GM06990 (cell line): ENCODE results near the gene PLB1.

Source experiments
- DNase-seq: peaks from one replicate; pipeline ENCODE4 v3.0.0-alpha.2; 2011; ENCODE audit not compliant: insufficient read length; ENCODE audit errors: extremely low read depth
- H3K27me3 ChIP-seq: replicated peaks from 2 replicates; pipeline ENCODE4 v1.6.0; 2011; ENCODE audit warnings: low read length; ENCODE audit not compliant: control insufficient read depth, insufficient read depth
- H3K36me3 ChIP-seq: 2 replicates; pipeline ENCODE4 v1.5.1; 2011; ENCODE audit warnings: low read length; ENCODE audit not compliant: control insufficient read depth, insufficient read depth
- H3K4me3 ChIP-seq: replicated peaks from 2 replicates; pipeline ENCODE4 v1.5.1; 2011; ENCODE audit warnings: low read depth, mild to moderate bottlenecking, control low read depth, low read length
- TF ChIP-seq, protein P1 (sequence below): IDR thresholded peaks from 2 replicates; pipeline ENCODE4 v1.5.1; 2011; ENCODE audit warnings: low read length, control low read depth, mild to moderate bottlenecking, inconsistent platforms; ENCODE audit not compliant: insufficient read depth, poor library complexity, severe bottlenecking

PLB1 gene

GRCh38 chr2:28666496-28667184 is 170.8 kb downstream of the PLB1 start:
- Histone ChIP-seq H3K27me3 (no peaks in the 10 kb centered on the region; the same call in 1 of the 2 replicates), H3K36me3 (no peaks in the 10 kb centered on the region), H3K4me3 (no peak overlapping the region)
- DNase-seq, result no peak
- TF ChIP-seq, protein P1, sequence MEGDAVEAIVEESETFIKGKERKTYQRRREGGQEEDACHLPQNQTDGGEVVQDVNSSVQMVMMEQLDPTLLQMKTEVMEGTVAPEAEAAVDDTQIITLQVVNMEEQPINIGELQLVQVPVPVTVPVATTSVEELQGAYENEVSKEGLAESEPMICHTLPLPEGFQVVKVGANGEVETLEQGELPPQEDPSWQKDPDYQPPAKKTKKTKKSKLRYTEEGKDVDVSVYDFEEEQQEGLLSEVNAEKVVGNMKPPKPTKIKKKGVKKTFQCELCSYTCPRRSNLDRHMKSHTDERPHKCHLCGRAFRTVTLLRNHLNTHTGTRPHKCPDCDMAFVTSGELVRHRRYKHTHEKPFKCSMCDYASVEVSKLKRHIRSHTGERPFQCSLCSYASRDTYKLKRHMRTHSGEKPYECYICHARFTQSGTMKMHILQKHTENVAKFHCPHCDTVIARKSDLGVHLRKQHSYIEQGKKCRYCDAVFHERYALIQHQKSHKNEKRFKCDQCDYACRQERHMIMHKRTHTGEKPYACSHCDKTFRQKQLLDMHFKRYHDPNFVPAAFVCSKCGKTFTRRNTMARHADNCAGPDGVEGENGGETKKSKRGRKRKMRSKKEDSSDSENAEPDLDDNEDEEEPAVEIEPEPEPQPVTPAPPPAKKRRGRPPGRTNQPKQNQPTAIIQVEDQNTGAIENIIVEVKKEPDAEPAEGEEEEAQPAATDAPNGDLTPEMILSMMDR, result no peak

- no peak overlapping the region for H3K4me3 ChIP-seq
- H3K27me3 ChIP-seq, result no peaks in the 10 kb centered on the region; the same call in 1 of the 2 replicates
- no peaks in the 10 kb centered on the region for H3K36me3 ChIP-seq
These were observed 171.4 kb downstream of the PLB1 start for GRCh38 chr2:28667261-28667660.

DNA sequence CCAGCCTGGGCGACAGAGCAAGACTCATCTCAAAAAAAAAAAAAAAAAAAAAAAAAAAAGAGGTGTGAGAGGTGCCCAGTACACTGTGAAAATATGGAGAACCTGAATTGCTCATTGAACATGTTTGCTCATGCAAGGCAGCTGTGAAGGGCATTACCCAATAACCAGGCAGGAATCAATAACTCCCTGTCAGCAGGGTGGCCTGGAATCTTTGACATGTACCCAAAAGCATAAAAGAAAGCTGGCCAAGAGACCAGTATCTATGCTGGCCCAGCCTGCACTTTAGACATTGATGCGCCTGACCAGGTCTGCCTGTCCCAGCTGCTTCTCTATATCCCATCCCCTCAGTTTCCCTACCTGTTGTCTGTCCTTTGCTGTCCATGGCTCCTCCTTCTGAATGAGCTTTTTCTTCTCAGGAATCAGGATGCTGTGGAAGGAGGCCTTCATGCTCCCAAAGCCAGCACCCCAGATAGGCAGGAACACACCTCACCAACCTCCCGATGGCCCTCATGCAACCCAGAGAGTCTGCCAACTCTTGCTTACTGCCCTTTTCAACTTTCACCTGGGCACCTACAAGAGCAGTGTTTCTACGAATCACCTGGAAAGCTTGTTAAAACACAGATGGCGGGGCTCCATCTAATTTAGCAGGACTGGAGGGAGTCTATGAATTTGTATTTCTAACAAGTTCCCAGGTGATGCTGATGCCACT is 172.4 kb downstream of the PLB1 start:
- TF ChIP-seq, protein P1, result no peak
- Histone ChIP-seq H3K27me3 (no peaks in the 10 kb centered on the region), H3K36me3 (no peaks in the 10 kb centered on the region), H3K4me3 (no peak overlapping the region)
- DNase-seq, result no peak

More at GRCh38 chr2:28667261-28667660, 171.4 kb downstream of the PLB1 start:
- TF ChIP-seq, protein P1, result no peak
- no peak for DNase-seq

- TF ChIP-seq, protein P1, result no peak
- no peaks in the 10 kb centered on the region for H3K36me3 ChIP-seq
- H3K4me3 ChIP-seq, result no peak overlapping the region
- no peak for DNase-seq
- H3K27me3 ChIP-seq, result no peaks in the 10 kb centered on the region
These were observed 173.0 kb downstream of the PLB1 start for GRCh38 chr2:28668880-28669279.

DNA sequence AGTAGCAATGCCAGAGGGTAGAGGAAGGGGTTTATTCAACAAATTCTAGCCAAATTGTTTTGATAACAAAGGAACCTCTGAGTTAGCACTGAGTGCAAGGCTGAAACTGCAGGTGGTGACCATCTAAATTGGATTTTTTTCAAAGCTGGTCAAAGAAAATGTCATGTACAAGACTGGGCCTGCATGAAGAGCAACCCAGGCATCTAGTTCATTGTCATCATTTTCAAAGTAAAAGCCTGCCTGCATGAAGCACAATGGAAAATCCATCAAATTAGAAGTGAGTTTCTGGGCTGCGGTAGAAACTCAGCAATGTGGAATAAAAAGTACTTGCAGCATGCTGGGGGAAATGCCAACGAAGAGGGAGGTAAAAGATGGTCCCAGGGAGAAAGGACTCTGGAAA is 175.0 kb downstream of the PLB1 start:
- TF ChIP-seq, protein P1, result no peak
- Histone ChIP-seq H3K4me3 (no peak overlapping the region), H3K27me3 (no peaks in the 10 kb centered on the region), H3K36me3 (no peaks in the 10 kb centered on the region)
- DNase-seq, result no peak
